CD1c-positive myeloid dendritic cell (primary cell): ENCODE data around the gene TNNT3.

Experiments used
- DNase-seq: peaks from one replicate; pipeline ENCODE4 v3.0.0-alpha.2; 2016; ENCODE audit errors: extremely low spot score

The TNNT3 gene

DNA sequence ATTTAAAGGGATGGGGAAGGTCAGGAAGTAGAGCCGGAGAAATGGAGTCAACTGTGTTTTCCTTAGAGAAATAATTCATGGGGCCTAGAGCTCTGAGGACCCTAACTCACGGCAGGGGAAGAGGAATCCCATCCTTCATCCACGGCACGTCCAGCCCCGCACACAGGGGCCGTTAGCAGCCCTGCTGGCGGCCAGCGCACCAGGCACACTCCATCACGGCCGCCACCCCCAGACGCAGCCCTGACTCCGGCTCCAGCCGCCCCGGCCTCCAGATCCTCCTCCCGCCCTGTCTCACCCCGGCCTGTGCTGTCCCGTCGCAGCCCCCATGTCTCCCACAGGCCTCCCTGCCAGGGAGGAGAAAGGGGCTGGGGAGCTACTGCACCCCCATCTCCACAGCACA is 38.9 kb downstream of the TNNT3 start:
- no peak for DNase-seq

DNA sequence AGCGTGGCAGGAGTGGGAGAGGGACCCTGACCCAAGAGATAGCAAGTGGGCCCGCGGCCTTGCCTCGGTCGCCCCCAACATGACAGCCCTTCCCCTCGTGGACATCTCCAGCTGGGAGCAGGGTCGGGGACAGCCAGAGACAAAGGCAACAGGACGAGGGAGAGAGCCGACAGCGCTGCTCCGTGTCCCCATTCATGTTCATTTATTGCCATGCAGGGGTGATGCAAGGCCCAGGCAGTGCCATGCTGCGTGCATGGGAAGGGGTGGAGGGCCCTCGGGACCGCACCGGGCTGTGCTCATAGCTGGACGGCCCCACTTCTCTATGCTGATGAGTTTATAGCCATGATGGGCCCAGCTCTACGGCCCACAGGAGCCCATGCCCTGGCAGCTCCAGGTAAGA is 40.3 kb downstream of the TNNT3 start:
- no peak for DNase-seq

GRCh38 chr11:1963864-1964263 is 44.4 kb downstream of the TNNT3 start:
- DNase-seq = no peak

DNA sequence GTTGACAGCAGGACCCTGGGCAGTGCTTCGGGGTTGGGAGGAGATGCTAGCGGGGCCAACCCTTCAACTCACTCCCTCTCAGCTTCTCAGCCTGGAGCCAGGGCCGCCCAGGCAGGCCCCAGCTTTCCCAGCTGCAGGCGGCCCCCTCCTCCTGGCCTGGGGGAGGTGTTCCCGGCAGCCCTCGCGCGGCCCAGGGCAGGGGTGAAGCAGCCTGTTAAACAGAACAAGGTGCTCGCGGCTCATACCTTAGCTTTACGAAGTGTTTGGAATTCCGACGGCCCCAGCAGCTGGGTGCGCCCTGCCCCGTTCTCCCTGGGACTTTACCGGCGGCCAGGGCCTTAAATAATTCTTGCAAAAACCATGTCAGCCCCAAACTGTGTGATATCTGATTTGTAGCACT is 44.8 kb downstream of the TNNT3 start:
- DNase-seq = no peak

DNA sequence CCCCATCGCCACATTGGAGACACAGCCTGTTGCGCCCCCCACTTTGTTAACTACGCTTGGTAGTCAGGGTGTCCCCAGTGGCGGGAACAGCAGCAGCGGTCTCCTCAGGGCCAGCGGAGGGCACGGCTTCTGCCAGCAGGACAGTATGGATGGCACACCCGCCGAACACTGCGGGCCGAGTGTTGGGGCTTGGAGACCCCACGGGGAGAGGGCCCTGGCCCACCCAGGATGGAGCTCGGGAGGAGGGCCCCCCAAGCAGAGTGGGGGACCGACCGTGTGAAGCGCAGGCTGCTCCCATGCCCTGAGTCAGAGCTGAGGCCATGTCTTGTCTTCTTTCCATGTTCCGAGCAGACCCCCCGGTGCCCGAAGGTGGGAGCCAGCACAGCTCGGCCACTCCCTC is 45.5 kb downstream of the TNNT3 start:
- no peak for DNase-seq

- no peak for DNase-seq
Measured at GRCh38 chr11:1966531-1966930, 47.0 kb downstream of the TNNT3 start.

DNA sequence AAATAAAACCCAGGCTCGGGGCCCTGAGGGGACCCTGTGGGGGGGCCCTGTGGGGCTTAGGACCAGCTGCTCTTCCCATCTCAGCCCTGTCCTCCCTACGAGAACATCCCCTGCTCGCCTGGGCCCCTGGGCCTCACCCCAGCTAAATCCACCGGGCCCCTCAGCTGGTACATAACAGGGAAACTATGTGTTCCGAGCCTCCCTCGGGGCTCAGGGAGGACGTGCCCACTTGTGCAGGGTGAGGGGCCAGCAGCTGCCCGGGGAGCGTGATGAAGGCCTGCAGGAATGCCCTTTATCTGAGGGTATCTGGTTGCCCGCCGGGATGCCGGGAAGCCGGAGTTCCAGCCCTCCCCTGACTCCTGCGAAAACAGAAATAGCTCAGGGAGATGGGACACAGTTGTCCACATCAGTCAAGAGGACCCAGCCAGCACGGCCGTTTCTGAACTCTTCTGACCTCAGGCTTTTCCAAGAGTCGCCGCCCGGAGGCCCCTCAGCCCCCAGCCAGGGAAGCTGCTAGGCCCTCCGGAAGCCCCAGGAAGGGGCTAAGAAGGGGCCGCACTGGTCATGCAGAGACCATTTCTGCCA is 48.2 kb downstream of the TNNT3 start:
- no peak for DNase-seq

DNA sequence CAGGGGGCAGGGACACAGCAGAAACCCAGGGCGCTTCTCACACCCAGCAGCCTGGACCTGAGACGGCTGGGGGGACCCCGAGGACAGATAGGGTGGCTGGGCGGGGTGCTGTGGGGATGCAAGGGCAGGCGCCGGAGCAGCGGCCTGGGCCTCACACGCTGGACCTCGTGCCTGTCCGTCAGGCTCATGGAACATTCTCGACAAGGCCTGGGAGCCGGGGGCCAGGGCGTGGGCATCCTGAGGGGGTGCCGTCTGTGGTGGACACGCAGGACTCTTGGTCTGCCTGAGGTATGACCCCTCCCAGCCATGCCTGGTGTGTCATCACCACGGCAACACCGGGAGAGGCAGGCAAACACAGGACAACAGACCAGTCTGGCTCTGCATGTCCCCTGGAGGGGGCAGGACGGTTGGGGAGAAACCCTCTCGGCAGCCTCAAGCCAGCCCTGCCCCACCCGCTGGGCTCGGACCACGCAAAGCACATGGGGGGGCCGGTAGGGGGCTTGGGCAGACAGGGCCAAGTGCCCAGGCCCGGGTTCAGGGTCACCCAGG is 49.0 kb downstream of the TNNT3 start:
- no peak for DNase-seq

DNA sequence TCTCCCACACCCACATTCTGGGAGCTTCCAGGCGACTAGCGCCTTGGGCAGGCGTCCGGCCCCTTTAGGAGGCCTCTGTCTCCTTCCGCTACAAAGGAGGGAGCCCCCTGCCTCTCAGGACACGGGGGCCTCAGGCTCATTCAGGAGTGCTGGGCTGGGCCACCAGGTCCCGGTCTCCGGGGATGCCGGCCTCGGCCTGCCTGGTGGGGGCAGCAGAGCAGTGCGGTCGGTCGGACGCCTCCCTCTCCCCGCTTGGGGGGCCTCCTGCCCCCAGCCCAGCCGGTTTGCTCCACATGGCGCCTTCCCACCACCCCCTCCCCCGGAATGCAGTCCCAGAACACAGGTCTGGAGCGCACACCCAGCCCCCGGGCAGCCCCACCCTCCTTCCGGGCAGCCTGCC is 49.5 kb downstream of the TNNT3 start:
- no peak for DNase-seq

DNA sequence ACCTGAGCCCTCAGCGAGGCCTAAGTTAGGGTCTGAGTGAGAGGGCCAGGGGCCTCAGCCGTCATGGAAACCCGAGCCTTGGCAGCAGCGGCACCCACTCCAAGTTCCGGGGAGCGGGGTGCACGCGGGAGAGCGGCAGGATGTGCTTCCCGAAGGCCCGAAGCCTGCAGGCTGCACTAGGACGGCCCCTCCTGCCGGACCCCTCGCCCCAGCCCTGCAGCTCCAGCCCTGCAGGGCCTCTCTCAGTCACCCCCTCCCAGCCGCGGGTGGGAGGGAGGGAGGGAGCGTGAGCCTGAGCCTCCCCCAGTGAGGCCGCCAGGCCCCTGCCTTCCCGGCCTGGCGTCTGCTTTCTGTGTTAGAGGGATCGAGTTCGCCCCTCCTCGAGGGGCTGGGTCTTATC is 50.3 kb downstream of the TNNT3 start:
- no peak for DNase-seq

- no peak for DNase-seq
Measured at GRCh38 chr11:1970956-1971355, 51.5 kb downstream of the TNNT3 start.

DNA sequence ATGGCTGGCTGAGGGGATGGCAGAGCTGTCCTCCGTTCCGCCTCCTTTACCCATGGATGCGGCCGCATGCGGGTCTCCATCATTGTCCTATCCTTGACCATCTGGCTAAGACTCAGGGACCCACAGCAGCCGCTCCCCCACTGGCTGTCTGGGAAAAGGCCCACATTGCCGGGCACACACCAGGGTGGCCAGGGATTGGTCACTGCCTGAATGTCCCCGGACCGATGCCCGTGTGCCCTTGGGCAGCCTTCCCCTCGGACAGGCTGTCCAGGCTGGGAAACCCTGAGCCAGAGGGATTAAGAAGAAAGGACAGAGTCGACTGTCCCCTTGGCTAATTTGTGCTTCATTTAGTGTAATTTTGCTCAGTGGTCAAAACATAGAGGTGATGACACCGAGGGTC is 55.7 kb downstream of the TNNT3 start:
- DNase-seq = no peak

DNA sequence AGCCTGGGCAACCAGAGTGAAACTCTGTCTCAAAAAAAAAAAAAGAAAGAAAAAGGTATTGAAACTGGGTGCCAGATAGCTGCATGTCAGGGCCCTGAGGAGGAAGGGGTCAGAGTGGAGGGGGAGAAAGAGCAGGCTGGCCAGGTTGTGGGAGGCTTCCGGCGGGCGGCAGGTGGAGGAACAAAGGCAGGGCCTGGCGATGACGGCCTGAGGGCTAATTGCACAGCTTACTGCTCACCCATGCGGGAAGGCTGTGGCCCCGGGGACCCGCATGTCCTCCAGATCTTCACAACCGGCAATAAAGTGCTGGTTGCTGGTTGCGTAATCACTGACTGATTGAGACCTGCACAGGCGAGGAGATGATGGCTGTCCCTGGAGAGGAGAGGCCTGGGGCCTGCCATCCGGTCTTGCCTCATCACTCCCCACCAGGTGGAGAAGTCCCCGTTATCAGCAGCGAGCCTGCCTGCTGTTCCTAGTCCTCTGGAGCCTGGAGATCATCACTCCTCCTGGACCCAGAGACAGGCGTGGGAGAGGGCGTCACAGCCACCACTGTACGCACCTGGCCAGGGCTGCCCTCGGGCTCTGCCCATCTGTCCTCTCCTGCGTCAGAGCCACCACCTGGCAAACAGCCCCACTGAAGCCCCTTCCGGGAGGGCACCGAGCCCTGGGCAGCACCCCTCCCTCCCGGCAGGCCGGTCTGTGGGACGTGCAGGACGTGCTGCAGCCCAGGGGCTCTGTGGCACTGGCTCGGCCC is 59.4 kb downstream of the TNNT3 start:
- no peak for DNase-seq

GRCh38 chr11:1979607-1980006 is 60.1 kb downstream of the TNNT3 start:
- no peak for DNase-seq

DNA sequence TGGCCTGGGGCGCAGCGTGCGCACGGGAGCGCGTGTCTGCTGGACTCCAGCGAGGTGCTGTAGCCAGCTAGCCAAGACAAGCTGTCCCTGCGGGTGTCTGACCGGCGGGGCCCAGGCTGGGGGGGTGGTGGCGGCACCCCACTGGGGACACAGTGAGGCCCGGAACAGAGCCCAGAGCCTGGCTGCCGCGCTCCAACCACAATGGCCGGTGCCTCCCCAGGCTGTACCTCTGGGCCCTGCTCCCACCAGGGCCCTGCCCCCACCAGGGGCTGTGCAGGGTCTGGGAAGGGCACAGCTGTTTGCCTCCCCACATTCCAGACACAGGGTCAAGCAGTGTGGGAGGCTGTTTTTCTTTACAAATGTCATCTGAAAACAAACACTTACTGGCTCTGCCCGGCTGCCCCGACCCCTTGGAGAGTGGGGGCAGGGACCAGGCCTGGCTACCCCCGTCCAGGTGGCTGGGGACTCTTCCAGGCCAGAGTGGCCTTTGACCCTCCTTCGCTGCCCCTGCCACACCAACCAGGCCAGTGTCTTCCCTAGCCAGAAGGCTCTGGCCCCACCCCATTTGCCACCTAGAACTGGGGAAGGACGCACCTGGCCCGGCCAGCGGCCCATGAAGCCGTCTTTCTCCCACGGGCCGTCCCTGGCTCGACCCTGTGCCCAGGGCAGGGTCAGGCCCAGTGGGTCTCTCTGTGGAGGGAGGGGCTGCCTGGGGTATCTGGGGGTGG is 63.5 kb downstream of the TNNT3 start:
- DNase-seq = no peak

DNA sequence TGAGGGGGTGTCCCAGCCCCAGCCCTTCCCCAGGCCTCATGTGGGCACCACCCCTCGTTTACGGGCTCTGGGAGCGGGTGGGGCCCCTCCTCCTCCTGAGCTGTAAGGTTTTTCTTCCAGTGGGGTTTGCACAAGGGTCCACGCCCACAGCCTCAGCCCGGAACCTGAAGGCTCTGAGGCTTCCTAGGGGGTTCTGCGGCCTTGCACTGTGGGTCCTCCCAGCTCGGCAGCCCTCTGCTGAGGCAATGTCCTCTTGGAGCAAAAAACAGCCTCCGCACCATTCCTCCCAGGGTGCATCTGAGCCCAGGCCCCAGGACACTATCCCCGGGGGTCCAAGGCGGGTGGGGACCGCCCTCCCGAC is 64.1 kb downstream of the TNNT3 start:
- DNase-seq = no peak

GRCh38 chr11:1987024-1987423 is 67.5 kb downstream of the TNNT3 start:
- no peak for DNase-seq

- no peak for DNase-seq
Measured at GRCh38 chr11:1988174-1988573, 68.7 kb downstream of the TNNT3 start.
